ENCODE data around the gene EN2.

EN2 gene

DNA sequence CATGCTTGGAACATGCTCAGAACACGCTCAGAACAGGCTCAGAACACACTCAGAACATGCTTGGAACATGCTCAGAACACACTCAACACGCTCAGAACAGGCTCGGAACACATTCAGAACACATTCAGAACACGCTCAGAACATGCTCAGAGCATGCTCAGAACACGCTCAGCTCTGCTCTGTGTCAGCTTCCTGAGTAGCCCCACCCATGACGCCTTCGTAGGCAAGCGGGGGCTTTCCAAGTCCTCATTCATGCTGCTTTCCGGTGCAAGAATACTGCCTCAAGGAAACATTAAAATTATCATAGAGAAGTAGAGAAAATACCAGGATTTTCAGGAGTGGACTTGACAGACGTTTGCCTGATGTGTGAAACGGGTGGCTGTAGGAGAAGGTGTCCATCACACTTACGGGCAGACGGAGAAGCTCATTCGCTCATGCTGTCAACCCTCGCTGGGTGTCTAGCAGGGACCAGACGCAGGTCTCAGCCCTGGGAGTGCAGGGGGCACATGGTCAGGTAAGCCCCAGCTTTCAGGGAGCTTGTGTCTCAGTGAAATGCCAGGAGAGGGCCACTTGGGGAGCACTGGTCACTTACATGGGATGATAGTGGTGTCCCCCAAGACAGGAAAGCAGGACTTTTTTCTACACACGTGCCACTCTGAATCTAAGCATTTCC lies 24.7 kb downstream of the EN2 start:
- CTCF ChIA-PET = interaction anchor here (0.9 kb wide), 1 partner anchor 11 kb away, joined by 3 read pairs; no protein-coding TSS in a partner anchor
- POLR2A ChIA-PET = no interaction called here
- DNase-seq (ENCODE audit: extremely low spot score) = no peak
- TF ChIP-seq FOXA1 (IDR thresholded peaks at IDR 0.05) (no peak), ELF4 (IDR thresholded peaks at IDR 0.05) (no peak), TARDBP (IDR thresholded peaks at IDR 0.05) (no peak), NFRKB (IDR thresholded peaks at IDR 0.05) (no peak), LEF1 (IDR thresholded peaks at IDR 0.05; ENCODE audit: borderline replicate concordance) (no peak), CTBP1 (IDR thresholded peaks at IDR 0.05; ENCODE audit: borderline replicate concordance) (no peak), HDGF (IDR thresholded peaks at IDR 0.05; ENCODE audit: borderline replicate concordance) (no peak)

DNA sequence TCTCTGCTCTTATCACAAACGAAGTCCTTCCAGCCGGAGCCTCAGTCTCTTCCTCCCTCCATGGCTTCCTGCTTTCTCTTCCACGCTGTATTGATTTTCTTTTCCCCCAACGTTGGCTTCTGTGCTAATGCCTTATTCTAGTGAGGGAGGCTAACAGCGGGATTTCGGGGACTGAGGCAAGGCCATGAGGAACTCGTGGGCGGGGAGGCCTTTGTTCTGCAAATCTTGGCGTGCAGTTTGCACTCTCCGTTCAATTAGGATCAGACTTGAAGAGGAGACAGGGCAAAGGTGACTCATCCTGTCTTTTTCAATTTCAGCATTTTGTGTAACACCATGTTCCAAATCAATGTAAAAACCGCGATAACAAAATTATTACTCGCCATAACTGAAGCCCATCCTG lies 25.3 kb downstream of the EN2 start:
- ChIA-PET POLR2A (no interaction called here), CTCF (interaction anchor here (0.9 kb wide), 1 partner anchor 12 kb away, joined by 3 read pairs; no protein-coding TSS in a partner anchor)
- TF ChIP-seq FOXM1 (IDR thresholded peaks at IDR 0.05; ENCODE audit: borderline replicate concordance) = no peak
- TF ChIP-seq ARNT (IDR thresholded peaks at IDR 0.05) = no peak
- no peak for TF ChIP-seq FOXK2 (IDR thresholded peaks at IDR 0.05)
- no peak for TF ChIP-seq SP1 (IDR thresholded peaks at IDR 0.05)
- no peak for TF ChIP-seq NFRKB (IDR thresholded peaks at IDR 0.05)
- no peak for TF ChIP-seq FOXA1 (IDR thresholded peaks at IDR 0.05)
- TF ChIP-seq SUZ12 (IDR thresholded peaks at IDR 0.05) = no peak
- DNase-seq (ENCODE audit: extremely low spot score) = no peak

DNA sequence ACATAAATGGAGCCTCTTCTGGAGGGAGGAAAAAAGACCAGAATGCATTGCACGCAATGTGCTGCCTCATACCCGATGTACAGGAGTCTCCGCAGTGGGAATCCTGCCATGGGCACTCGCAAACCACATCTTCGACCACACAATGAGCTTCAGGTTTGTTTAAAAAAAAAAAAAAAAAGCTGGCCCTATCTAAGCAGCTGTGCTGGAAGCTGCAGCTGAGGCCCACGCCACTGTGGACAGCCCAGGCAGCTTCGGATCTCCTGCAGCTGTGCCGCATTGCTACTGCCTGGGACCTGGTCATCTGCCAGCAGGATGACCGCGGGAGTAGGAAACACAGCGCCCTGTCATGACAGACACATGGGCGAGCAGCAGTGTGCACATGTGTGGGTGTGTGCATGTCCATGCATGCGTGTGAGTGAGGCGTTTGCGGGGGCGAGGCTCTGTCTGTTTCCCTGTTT lies 26.0 kb downstream of the EN2 start:
- TF ChIP-seq ELF4 (IDR thresholded peaks at IDR 0.05) (no peak), TARDBP (IDR thresholded peaks at IDR 0.05) (no peak), LEF1 (IDR thresholded peaks at IDR 0.05; ENCODE audit: borderline replicate concordance) (no peak), FOXA1 (IDR thresholded peaks at IDR 0.05) (no peak), FOXK2 (IDR thresholded peaks at IDR 0.05) (no peak)
- ChIA-PET CTCF (interaction anchor here (1.3 to 1.4 kb wide), 2 partner anchors 12 to 103 kb away, joined by 3 read pairs; no protein-coding TSS in a partner anchor), POLR2A (interaction anchor here (0.7 kb wide), 1 partner anchor 9 kb away, joined by 3 read pairs; no protein-coding TSS in a partner anchor)
- DNase-seq (ENCODE audit: extremely low spot score) = no peak

DNA sequence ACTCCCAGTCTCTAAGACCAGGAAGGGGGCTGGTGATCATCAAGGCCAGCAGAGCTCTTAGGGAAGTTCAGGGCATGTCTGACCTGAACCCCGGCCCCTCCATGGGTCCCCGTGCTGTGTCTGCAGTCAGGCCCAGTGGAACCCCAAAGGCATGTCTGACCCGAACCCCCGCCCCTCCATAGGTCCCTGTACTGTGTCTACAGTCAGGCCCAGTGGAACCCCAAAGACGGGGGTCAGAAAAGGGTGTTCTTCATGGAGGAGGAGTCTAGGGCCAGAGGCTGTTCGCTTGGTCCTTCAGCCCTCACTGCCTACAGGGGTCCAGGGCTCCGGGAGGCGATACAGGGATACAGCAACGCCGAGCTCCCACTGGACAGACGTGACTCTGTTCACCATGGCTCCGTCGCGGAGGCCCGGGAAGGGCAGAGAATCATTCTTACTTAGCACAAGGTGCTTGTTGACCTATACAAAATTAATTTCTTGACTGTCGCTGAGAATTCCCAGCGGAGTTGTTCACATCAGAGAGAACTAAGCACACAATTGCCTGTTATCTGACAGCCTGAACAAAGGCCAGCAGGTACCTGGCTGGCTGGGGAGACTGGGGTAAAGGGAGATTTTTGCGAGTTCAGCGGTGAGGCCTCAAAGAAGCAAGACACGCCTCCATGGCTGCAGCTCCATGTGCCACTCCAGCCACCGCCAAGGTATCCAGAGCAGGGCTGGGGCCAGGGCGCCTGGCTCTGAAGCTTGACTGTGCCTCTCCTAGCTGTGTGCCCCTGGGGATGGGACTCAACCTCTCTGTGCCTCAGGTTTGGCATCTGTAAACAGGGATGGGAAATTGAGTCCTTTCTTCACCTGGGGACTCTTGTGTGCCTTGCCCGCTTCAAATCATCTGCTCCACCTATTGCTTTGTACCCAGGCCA lies 26.8 kb downstream of the EN2 start:
- TF ChIP-seq FOXK2 (IDR thresholded peaks at IDR 0.05) = no peak
- no peak for TF ChIP-seq SP1 (IDR thresholded peaks at IDR 0.05)
- TF ChIP-seq TARDBP (IDR thresholded peaks at IDR 0.05) = no peak
- no peak for TF ChIP-seq LEF1 (IDR thresholded peaks at IDR 0.05; ENCODE audit: borderline replicate concordance)
- TF ChIP-seq HDGF (IDR thresholded peaks at IDR 0.05; ENCODE audit: borderline replicate concordance) = no peak
- TF ChIP-seq, protein P1, sequence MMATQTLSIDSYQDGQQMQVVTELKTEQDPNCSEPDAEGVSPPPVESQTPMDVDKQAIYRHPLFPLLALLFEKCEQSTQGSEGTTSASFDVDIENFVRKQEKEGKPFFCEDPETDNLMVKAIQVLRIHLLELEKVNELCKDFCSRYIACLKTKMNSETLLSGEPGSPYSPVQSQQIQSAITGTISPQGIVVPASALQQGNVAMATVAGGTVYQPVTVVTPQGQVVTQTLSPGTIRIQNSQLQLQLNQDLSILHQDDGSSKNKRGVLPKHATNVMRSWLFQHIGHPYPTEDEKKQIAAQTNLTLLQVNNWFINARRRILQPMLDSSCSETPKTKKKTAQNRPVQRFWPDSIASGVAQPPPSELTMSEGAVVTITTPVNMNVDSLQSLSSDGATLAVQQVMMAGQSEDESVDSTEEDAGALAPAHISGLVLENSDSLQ (IDR thresholded peaks at IDR 0.05) = no peak
- TF ChIP-seq CTBP1 (IDR thresholded peaks at IDR 0.05; ENCODE audit: borderline replicate concordance) = no peak
- TF ChIP-seq BHLHE40 (IDR thresholded peaks at IDR 0.05; ENCODE audit: borderline replicate concordance) = no peak
- no peak for TF ChIP-seq ELF4 (IDR thresholded peaks at IDR 0.05)
- no peak for TF ChIP-seq L3MBTL2 (conservative IDR thresholded peaks at IDR 0.05)
- TF ChIP-seq FOXA1 (IDR thresholded peaks at IDR 0.05) = no peak
- TF ChIP-seq NFRKB (IDR thresholded peaks at IDR 0.05) = no peak
- TF ChIP-seq FOXM1 (IDR thresholded peaks at IDR 0.05; ENCODE audit: borderline replicate concordance) = no peak
- no peak for TF ChIP-seq SUZ12 (IDR thresholded peaks at IDR 0.05)
- TF ChIP-seq ZNF384 (IDR thresholded peaks at IDR 0.05) = no peak
- CTCF ChIA-PET = interaction anchor here (0.7 to 1.4 kb wide), 4 partner anchors 11 to 104 kb away, joined by 3 read pairs; no protein-coding TSS in a partner anchor

DNA sequence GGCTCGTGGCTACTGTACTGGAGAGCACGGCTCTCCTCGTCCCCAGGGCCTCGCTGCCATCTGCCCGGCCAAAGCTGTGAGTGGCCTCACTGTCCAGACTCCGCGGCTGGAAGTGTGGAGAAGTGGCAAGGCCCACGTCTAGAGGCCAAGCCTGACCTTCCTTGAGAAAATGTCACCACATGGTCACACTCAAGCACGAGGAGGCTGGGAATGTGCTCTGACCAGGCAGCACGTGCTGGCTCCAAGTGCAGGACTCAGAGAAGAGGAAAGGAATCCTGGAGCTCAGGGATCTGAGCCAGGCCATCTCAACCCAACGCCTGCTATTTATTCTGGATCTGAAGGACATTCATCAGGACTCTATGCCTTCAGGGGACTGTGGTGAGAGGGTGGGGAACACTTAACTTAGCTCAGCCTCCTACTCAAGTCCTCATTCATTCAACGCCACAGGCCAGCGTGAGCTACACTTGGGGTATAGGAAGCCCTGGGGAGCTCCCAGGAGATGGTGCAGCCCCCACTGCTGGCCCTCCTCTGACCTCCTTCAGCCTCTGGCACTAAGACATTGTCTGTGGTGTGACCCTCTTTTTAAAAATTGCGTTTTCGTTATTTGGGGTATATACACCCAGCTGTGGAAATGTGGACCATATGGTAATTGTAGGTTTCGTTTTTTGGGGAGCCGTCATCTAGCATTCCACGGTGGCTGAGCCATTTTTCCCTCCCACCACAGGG lies 29.0 kb downstream of the EN2 start:
- CTCF ChIA-PET = interaction anchor here (1.1 kb wide), 1 partner anchor 46 kb away, joined by 3 read pairs; no protein-coding TSS in a partner anchor
- no peak for TF ChIP-seq ELF4 (IDR thresholded peaks at IDR 0.05)
- TF ChIP-seq ARNT (IDR thresholded peaks at IDR 0.05) = no peak
- no peak for TF ChIP-seq SUZ12 (IDR thresholded peaks at IDR 0.05)
- TF ChIP-seq TARDBP (IDR thresholded peaks at IDR 0.05) = no peak
- TF ChIP-seq SP1 (IDR thresholded peaks at IDR 0.05) = no peak
- TF ChIP-seq, protein P1 (IDR thresholded peaks at IDR 0.05) = no peak
- TF ChIP-seq FOXA1 (IDR thresholded peaks at IDR 0.05) = no peak
- no peak for TF ChIP-seq FOXK2 (IDR thresholded peaks at IDR 0.05)
- no peak for TF ChIP-seq CTBP1 (IDR thresholded peaks at IDR 0.05; ENCODE audit: borderline replicate concordance)
- TF ChIP-seq LEF1 (IDR thresholded peaks at IDR 0.05; ENCODE audit: borderline replicate concordance) = no peak
- no peak for TF ChIP-seq HDGF (IDR thresholded peaks at IDR 0.05; ENCODE audit: borderline replicate concordance)
- DNase-seq (ENCODE audit: extremely low spot score) = no peak
- POLR2A ChIA-PET = interaction anchor here (0.9 kb wide), 1 partner anchor 21 kb away, joined by 4 read pairs; no protein-coding TSS in a partner anchor

More for the DNA sequence above, 26.8 kb downstream of the EN2 start:
- POLR2A ChIA-PET = interaction anchor here (0.7 kb wide), 1 partner anchor 8 kb away, joined by 3 read pairs; no protein-coding TSS in a partner anchor
- no peak for DNase-seq (ENCODE audit: extremely low spot score)
